PC-3 (cell line): ENCODE measurements around the gene MAP1B. TPM values are rescaled to one million over a fixed set of nuclear protein-coding genes. Genes with fewer than 3 reads are reported as not detected.

Experiments
- ATAC-seq: fragments of 200-7000 bp; cut with Tn5 transposase; 2 replicates; pipeline ENCODE4 v1.9.1; 2020; ENCODE audit warnings: mild to moderate bottlenecking, moderate library complexity
- BruUV-seq: library from RNA; stranded (reverse); fragments of 400-500 nt; replicated peaks from 2 replicates; lab custom pipeline; 2021; lab: Mats Ljungman, UMichigan
- CTCF ChIA-PET: fragments of 300-600 bp; sonication (Branson Sonifier 250); formaldehyde crosslinking; loops from one replicate; lab custom pipeline; 2022; ENCODE audit warnings: antibody characterized with exemption; lab: Charles Lee
- POLR2A ChIA-PET: fragments of 300-600 bp; sonication (Branson Sonifier 250); formaldehyde crosslinking; loops from one replicate; lab custom pipeline; 2022; ENCODE audit warnings: antibody characterized with exemption; ENCODE audit not compliant: unreplicated experiment; lab: Charles Lee
- DNase-seq: peaks from one replicate; pipeline ENCODE4 v3.0.0-alpha.2; 2015
- H2AFZ ChIP-seq: fragments of 300-600 bp; sonication (generic); 2 replicates; pipeline ENCODE4 v1.6.0; 2016; ENCODE audit warnings: antibody characterized with exemption, low read length
- H3F3A ChIP-seq: fragments of 300-600 bp; sonication (generic); one replicate; pipeline ENCODE4 v1.6.0; 2017; ENCODE audit warnings: antibody characterized with exemption, low read length, control low read depth, mild to moderate bottlenecking; ENCODE audit not compliant: unreplicated experiment
- H3K27ac ChIP-seq: fragments of 300-600 bp; sonication (generic); 2 replicates; pipeline ENCODE4 v1.5.1; 2016; ENCODE audit warnings: mild to moderate bottlenecking, low read length
- H3K27me3 ChIP-seq: fragments of 300-600 bp; sonication (generic); 2 replicates; pipeline ENCODE4 v1.6.1; 2016; ENCODE audit warnings: low read length, mixed read lengths
- H3K36me3 ChIP-seq: fragments of 300-600 bp; sonication (generic); 2 replicates; pipeline ENCODE4 v1.6.1; 2016; ENCODE audit warnings: low read depth, mixed run types, low read length, mixed read lengths
- H3K4me1 ChIP-seq: fragments of 300-600 bp; sonication (generic); 2 replicates; pipeline ENCODE4 v1.5.1; 2016; ENCODE audit warnings: low read length; ENCODE audit not compliant: insufficient read depth
- H3K4me2 ChIP-seq: fragments of 300-600 bp; sonication (generic); 2 replicates; pipeline ENCODE4 v1.6.0; 2016; ENCODE audit warnings: low read length
- H3K4me3 ChIP-seq: fragments of 300-600 bp; sonication (generic); 2 replicates; pipeline ENCODE4 v1.5.1; 2016; ENCODE audit warnings: mild to moderate bottlenecking, low read length, mixed read lengths
- H3K79me2 ChIP-seq: fragments of 300-600 bp; sonication (generic); 2 replicates; pipeline ENCODE4 v1.6.1; 2017; ENCODE audit warnings: low read length, mixed read lengths
- H3K9ac ChIP-seq: fragments of 300-600 bp; sonication (generic); 2 replicates; pipeline ENCODE4 v1.6.0; 2016; ENCODE audit warnings: mild to moderate bottlenecking, low read length
- H3K9me2 ChIP-seq: fragments of 300-600 bp; sonication (generic); replicated peaks from 2 replicates; pipeline ENCODE4 v1.6.1; 2016; ENCODE audit warnings: mixed run types, low read length, mixed read lengths
- H3K9me3 ChIP-seq: fragments of 300-600 bp; sonication (generic); 2 replicates; pipeline ENCODE4 v1.6.1; 2016; ENCODE audit warnings: low read length, mixed read lengths
- H4K20me1 ChIP-seq: fragments of 300-600 bp; sonication (generic); 2 replicates; pipeline ENCODE4 v1.6.1; 2016; ENCODE audit warnings: low read length, mixed read lengths
- CTCF ChIP-seq: fragments of 300-600 bp; sonication (generic); conservative IDR thresholded peaks from 2 replicates; pipeline ENCODE4 v1.5.1; 2017; ENCODE audit warnings: antibody characterized with exemption, low read depth, mild to moderate bottlenecking, low read length
- EZH2 ChIP-seq: fragments of 300-600 bp; sonication (generic); IDR thresholded peaks from one replicate; pipeline ENCODE4 v1.6.1; 2017; ENCODE audit warnings: antibody characterized with exemption, mild to moderate bottlenecking, low read length; ENCODE audit not compliant: unreplicated experiment
- EZH2phosphoT487 ChIP-seq: fragments of 300-600 bp; sonication (generic); IDR thresholded peaks from 2 replicates; pipeline ENCODE4 v1.6.1; 2018; ENCODE audit warnings: mild to moderate bottlenecking, antibody characterized with exemption, low read length, borderline replicate concordance
- intact Hi-C: fragments of 100-400 bp; cut with micrococcal nuclease; formaldehyde crosslinking; loops from 2 replicates; pipeline ENCODE4 v1.9.0; 2023
- total RNA-seq: library from RNA; depleted of rRNA; stranded (reverse); fragments of >200 nt; gene quantifications from 2 replicates; pipeline ENCODE4 v1.2.3, GENCODE V29; 2014

The MAP1B gene
- total RNA-seq, 1 experiment from 2014 or later: 12.8 TPM

DNA sequence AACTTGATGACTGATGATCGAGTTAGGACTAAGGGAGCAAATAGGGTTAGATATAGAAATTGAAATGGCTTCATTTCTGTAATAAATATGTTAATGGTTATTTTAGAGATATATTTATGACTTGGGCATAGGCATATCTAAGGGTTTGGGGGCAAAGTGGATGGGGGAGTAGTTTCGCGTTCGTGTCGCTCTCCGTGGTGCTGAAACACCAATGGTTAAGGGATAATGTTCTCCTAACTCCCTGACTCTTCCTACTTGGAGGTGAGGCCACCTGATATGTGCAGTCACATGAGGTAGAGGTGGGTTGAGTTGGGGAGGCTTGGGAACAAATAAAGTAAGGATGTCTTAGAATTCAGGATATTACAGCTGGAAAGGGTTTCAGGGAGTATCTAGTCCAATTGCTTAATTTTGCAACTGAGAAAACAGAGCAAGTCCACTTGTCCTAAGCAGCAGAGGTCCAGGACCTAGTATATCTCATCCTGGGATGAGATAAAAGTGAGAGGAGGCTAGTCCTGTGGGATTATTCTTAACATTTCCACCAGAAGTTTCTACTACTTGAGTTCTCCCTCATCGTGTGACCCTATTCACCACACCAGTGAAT, 44.0 kb upstream of the MAP1B start:
- no peak for TF ChIP-seq CTCF
- TF ChIP-seq EZH2phosphoT487: no peak
- TF ChIP-seq EZH2: no peak
- Histone ChIP-seq H3K79me2 (no peaks in the 10 kb centered on the region), H3K4me1 (peaks cover 28% of the 10 kb centered on the region), H4K20me1 (no peaks in the 10 kb centered on the region), H3K36me3 (no peaks in the 10 kb centered on the region), H3K4me2 (no peak overlapping the region), H3K9me2 (no peaks in the 10 kb centered on the region), H2AFZ (no peak overlapping the region), H3K27ac (no peak overlapping the region), H3F3A (no peaks in the 10 kb centered on the region), H3K4me3 (no peak overlapping the region), H3K9ac (no peak overlapping the region), H3K9me3 (no peaks in the 10 kb centered on the region), H3K27me3 (0 out of 2 replicates have a peak, but pooled peaks cover 2% of the 10 kb centered on the region)
- peak; percentile 33 for DNase-seq
- BruUV-seq: no TSS peak
- CTCF ChIA-PET: no interaction called here
- POLR2A ChIA-PET: no interaction called here
- intact Hi-C loops: no loop called here
- ATAC-seq: no peak

GRCh38 chr5:72064801-72065570, 42.3 kb upstream of the MAP1B start:
- Histone ChIP-seq H3K4me1 (peaks cover 29% of the 10 kb centered on the region), H3K9me2 (no peaks in the 10 kb centered on the region), H3F3A (no peaks in the 10 kb centered on the region), H3K4me2 (no peak overlapping the region), H2AFZ (no peak overlapping the region), H3K79me2 (no peaks in the 10 kb centered on the region), H3K9ac (no peak overlapping the region), H3K4me3 (no peak overlapping the region), H3K27ac (no peak overlapping the region), H3K9me3 (no peaks in the 10 kb centered on the region), H4K20me1 (no peaks in the 10 kb centered on the region), H3K36me3 (no peaks in the 10 kb centered on the region), H3K27me3 (no peaks in the 10 kb centered on the region)
- intact Hi-C loops: no loop called here
- ATAC-seq (no peak), DNase-seq (peak; percentile 24)
- ChIA-PET CTCF (no interaction called here), POLR2A (no interaction called here)
- TF ChIP-seq EZH2phosphoT487: no peak
- no peak for TF ChIP-seq CTCF
- TF ChIP-seq EZH2: no peak
- no TSS peak for BruUV-seq

DNA sequence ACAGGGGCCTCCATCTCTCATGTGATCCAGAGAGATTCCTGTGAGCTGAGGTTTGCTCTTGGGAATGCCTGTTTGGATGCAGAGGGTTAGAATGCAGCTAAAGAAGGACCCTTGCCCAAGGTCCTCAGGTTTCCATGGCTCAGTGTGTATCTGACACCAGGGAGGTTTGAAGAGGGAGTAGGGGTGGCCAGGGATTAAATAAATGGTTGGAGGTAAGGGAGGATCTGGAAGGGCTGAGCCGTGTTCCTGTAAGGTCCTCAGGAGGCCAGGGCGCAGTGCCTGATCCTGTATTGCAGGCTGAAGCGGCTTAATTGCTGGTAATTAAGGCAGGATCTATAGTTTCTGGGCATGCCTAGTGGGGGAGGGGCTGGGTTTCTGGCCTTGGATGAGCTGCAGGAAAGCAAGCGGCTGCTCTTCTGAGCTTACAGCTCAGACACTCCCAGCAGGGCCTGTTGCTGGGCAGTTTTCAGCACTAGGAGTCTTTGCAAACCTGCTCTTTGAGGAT, 41.5 kb upstream of the MAP1B start:
- no peaks in the 10 kb centered on the region for H3K27me3 ChIP-seq
- no peak overlapping the region for H3K9ac ChIP-seq
- peaks cover 29% of the 10 kb centered on the region for H3K4me1 ChIP-seq
- H3K9me3 ChIP-seq: no peaks in the 10 kb centered on the region
- no peaks in the 10 kb centered on the region for H3K9me2 ChIP-seq
- no peaks in the 10 kb centered on the region for H3F3A ChIP-seq
- no peak overlapping the region for H3K27ac ChIP-seq
- H3K4me2 ChIP-seq: no peak overlapping the region
- ChIA-PET POLR2A (no interaction called here), CTCF (no interaction called here)
- DNase-seq (no peak), ATAC-seq (no peak)
- no peaks in the 10 kb centered on the region for H3K36me3 ChIP-seq
- no peak for TF ChIP-seq CTCF
- no peak for TF ChIP-seq EZH2phosphoT487
- no peak for TF ChIP-seq EZH2
- H3K79me2 ChIP-seq: no peaks in the 10 kb centered on the region
- no peak overlapping the region for H2AFZ ChIP-seq
- no TSS peak for BruUV-seq
- no peak overlapping the region for H3K4me3 ChIP-seq
- intact Hi-C loops: no loop called here
- H4K20me1 ChIP-seq: no peaks in the 10 kb centered on the region
